ENCODE data around the gene FYB2. TPM values are rescaled to one million over a fixed set of nuclear protein-coding genes. Genes with fewer than 3 reads are reported as not detected.

FYB2 gene
- total and polyA plus RNA-seq, 2 experiments from 2014 or later = 0.45 to 0.48 TPM

GRCh38 chr1:56798053-56798471, 21.1 kb downstream of the FYB2 start:
- no peak overlapping the region for H3K27ac ChIP-seq
- peak in 1 of 2 donors; percentile 20 for DNase-seq (ENCODE audit: low read depth in 1 of 2, low spot score in 1 of 2)

GRCh38 chr1:56797065-56797685, 22.0 kb downstream of the FYB2 start:
- H3K4me3 ChIP-seq = no peak overlapping the region
- no peak for TF ChIP-seq CTCF (IDR thresholded peaks at IDR 0.05; ENCODE audit: low read depth, low read length)
- no peaks in the 10 kb centered on the region for H3K9me3 ChIP-seq (ENCODE audit: low read depth)
- H3K36me3 ChIP-seq = no peaks in the 10 kb centered on the region
- no peak for DNase-seq (ENCODE audit: low read depth in 1 of 2, low spot score in 1 of 2)
- no peak overlapping the region for H3K27ac ChIP-seq
- no peaks in the 10 kb centered on the region for H3K27me3 ChIP-seq
- no peaks in the 10 kb centered on the region for H3K4me1 ChIP-seq (ENCODE audit: low read depth)

More at GRCh38 chr1:56798053-56798471, 21.1 kb downstream of the FYB2 start:
- H3K4me1 ChIP-seq (ENCODE audit: low read depth) = no peaks in the 10 kb centered on the region
- no peak for TF ChIP-seq CTCF (IDR thresholded peaks at IDR 0.05; ENCODE audit: low read depth, low read length)
- no peaks in the 10 kb centered on the region for H3K9me3 ChIP-seq (ENCODE audit: low read depth)
- H3K36me3 ChIP-seq = no peaks in the 10 kb centered on the region
- H3K27me3 ChIP-seq = no peaks in the 10 kb centered on the region
- no peak overlapping the region for H3K4me3 ChIP-seq

- H3K9me3 ChIP-seq (ENCODE audit: low read depth) = no peaks in the 10 kb centered on the region
- no peaks in the 10 kb centered on the region for H3K27me3 ChIP-seq
- no peak for DNase-seq (ENCODE audit: low read depth in 1 of 2, low spot score in 1 of 2)
- H3K36me3 ChIP-seq = no peaks in the 10 kb centered on the region
- no peaks in the 10 kb centered on the region for H3K4me1 ChIP-seq (ENCODE audit: low read depth)
- no peak for TF ChIP-seq CTCF (IDR thresholded peaks at IDR 0.05; ENCODE audit: low read depth, low read length)
- no peak overlapping the region for H3K4me3 ChIP-seq
- no peak overlapping the region for H3K27ac ChIP-seq
Observed at GRCh38 chr1:56795870-56796269, 23.3 kb downstream of the FYB2 start.

GRCh38 chr1:56790036-56790435, 29.2 kb downstream of the FYB2 start:
- H3K4me1 ChIP-seq (ENCODE audit: low read depth) = peaks cover 9% of the 10 kb centered on the region
- H3K4me3 ChIP-seq = no peak overlapping the region
- no peaks in the 10 kb centered on the region for H3K36me3 ChIP-seq
- no peaks in the 10 kb centered on the region for H3K27me3 ChIP-seq
- no peaks in the 10 kb centered on the region for H3K9me3 ChIP-seq (ENCODE audit: low read depth)
- DNase-seq (ENCODE audit: low read depth in 1 of 2, low spot score in 1 of 2) = no peak
- H3K27ac ChIP-seq = no peak overlapping the region
- TF ChIP-seq CTCF (IDR thresholded peaks at IDR 0.05; ENCODE audit: low read depth, low read length) = no peak

GRCh38 chr1:56788588-56788987, 30.6 kb downstream of the FYB2 start:
- peak in 1 of 2 donors; percentile 47 for DNase-seq (ENCODE audit: low read depth in 1 of 2, low spot score in 1 of 2)
- no peaks in the 10 kb centered on the region for H3K36me3 ChIP-seq

More at GRCh38 chr1:56788588-56788987, 30.6 kb downstream of the FYB2 start:
- Histone ChIP-seq H3K4me3 (no peak overlapping the region), H3K27me3 (no peaks in the 10 kb centered on the region), H3K4me1 (ENCODE audit: low read depth) (peaks cover 9% of the 10 kb centered on the region), H3K9me3 (ENCODE audit: low read depth) (no peaks in the 10 kb centered on the region), H3K27ac (peak overlapping the region; percentile 6)
- TF ChIP-seq CTCF (IDR thresholded peaks at IDR 0.05; ENCODE audit: low read depth, low read length) = no peak

Data from cardiac muscle cell (in vitro differentiated cells and primary cell).